ENCODE measurements around the gene PAX7.

Gene PAX7

DNA sequence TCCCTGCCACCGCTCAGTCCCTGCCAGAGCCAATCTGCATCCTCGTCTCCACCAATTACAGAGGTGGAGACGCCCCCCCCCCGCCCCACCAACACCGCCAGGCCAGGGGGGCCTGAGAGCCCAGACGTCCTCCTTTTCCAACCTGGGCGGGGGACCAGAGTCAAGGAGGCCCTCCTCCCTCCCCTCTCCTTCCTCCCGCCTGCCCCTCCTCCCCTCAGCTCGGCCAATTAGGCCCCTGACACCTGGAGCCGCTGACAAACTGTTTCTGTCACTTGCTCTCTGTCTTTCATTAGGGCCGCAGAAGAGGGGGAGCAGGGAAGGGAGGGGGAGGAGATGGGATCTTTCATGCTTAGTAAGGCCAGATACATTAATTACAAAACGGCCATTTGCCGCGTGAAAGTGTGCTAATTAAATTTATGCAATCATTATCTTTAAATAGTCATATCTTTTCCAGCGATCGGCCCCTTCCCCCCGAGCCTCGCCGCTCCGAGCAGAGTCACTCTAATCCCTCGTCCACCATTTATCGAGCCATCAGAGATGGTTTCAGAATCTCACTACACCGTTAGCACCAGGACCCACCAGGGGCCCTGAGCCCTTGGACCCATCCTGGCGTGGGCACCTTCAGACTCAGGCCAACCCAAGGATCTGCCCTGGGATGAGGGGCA is 94.7 kb downstream of the PAX7 start:
- H3K27ac ChIP-seq = no peak overlapping the region
- ChIA-PET POLR2A (ENCODE audit: low non-redundant PET) (no interaction called here), CTCF (no interaction called here)
- no peak for DNase-seq (ENCODE audit: low spot score)
- TF ChIP-seq, protein P1, sequence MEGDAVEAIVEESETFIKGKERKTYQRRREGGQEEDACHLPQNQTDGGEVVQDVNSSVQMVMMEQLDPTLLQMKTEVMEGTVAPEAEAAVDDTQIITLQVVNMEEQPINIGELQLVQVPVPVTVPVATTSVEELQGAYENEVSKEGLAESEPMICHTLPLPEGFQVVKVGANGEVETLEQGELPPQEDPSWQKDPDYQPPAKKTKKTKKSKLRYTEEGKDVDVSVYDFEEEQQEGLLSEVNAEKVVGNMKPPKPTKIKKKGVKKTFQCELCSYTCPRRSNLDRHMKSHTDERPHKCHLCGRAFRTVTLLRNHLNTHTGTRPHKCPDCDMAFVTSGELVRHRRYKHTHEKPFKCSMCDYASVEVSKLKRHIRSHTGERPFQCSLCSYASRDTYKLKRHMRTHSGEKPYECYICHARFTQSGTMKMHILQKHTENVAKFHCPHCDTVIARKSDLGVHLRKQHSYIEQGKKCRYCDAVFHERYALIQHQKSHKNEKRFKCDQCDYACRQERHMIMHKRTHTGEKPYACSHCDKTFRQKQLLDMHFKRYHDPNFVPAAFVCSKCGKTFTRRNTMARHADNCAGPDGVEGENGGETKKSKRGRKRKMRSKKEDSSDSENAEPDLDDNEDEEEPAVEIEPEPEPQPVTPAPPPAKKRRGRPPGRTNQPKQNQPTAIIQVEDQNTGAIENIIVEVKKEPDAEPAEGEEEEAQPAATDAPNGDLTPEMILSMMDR (conservative IDR thresholded peaks at IDR 0.05; ENCODE audit: low read depth) = no peak

DNA sequence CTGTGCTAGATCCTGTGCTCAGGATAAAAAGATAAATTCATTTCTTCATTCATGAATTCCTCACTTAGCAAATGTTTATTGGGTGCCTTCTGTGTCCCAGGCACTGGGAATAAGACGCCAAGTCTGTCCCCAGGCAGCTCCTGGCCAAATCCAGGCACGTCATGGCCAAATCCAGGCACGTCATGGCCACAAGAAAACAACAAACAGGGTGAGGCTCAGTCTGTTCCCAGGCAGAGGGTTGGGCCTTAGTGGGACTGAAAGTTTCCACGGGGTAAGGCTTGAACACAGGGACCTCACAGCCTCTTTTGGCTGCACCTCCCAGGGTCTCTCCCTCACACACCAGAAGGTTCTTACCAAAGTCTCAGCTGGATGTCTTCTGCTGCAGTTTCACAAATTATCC is 95.7 kb downstream of the PAX7 start:
- ChIA-PET POLR2A (ENCODE audit: low non-redundant PET) (no interaction called here), CTCF (no interaction called here)
- TF ChIP-seq, protein P1 (conservative IDR thresholded peaks at IDR 0.05; ENCODE audit: low read depth) = no peak
- no peak for DNase-seq (ENCODE audit: low spot score)
- no peak overlapping the region for H3K27ac ChIP-seq

DNA sequence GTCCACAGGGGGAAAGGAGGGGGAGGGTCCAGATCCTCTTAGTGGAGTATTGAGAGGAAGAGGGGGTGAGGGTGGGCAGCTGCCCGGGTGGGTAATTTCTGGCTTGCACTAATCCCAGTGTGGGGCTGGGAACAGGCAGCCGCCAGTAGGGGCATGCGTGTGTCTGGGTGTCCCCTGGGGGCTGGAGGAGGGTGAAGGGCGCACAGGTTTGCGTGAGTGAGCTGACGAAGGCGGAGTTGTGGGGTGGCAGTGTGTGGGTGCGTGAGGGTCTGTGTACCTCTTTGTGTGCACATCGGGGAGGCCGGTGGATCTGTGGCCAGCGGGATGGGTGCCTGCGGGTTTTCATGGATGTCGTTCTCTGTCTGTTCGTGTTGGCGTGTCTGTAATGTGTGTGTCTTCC is 97.3 kb downstream of the PAX7 start:
- TF ChIP-seq, protein P1 (conservative IDR thresholded peaks at IDR 0.05; ENCODE audit: low read depth) = no peak
- DNase-seq (ENCODE audit: low spot score) = no peak
- H3K27ac ChIP-seq = no peak overlapping the region
- ChIA-PET POLR2A (ENCODE audit: low non-redundant PET) (no interaction called here), CTCF (interaction anchor here (0.6 kb wide), 1 partner anchor 559 kb away, joined by 3 read pairs; no protein-coding TSS in a partner anchor)

- ChIA-PET CTCF (interaction anchor here (1.4 kb wide), 1 partner anchor 133 kb away, joined by 4 read pairs; no protein-coding TSS in a partner anchor), POLR2A (ENCODE audit: low non-redundant PET) (no interaction called here)
- TF ChIP-seq, protein P1 (conservative IDR thresholded peaks at IDR 0.05; ENCODE audit: low read depth) = no peak
- no peak overlapping the region for H3K27ac ChIP-seq
- DNase-seq (ENCODE audit: low spot score) = no peak
Observed at GRCh38 chr1:18730321-18730720, 99.7 kb downstream of the PAX7 start.

DNA sequence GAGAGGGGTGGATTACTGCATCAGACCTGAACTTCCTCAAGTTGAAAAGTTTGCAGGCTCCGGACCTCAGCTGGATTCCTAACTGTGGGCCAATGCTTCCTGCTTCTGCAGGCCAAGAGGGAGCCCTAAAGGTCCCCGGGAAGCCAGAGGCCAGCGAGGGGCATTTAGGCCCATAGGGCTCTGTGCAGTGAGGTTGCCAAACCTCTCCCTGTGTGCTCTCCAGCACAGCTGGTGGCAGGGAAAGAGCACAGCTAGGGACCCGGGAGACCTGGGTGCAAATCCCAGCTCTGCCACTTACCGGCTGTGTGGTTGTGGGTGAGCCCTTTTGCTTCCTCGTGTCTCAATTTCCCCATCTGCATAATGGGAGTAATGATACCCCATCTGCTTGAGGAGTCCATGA is 100.5 kb downstream of the PAX7 start:
- CTCF ChIA-PET = no interaction called here
- POLR2A ChIA-PET (ENCODE audit: low non-redundant PET) = no interaction called here

GRCh38 chr1:18731591-18732235 is 101.1 kb downstream of the PAX7 start:
- no peak overlapping the region for H3K27ac ChIP-seq
- TF ChIP-seq, protein P1 (conservative IDR thresholded peaks at IDR 0.05; ENCODE audit: low read depth) = no peak
- ChIA-PET CTCF (interaction anchor here (0.6 kb wide), 1 partner anchor 931 kb away, joined by 3 read pairs; no protein-coding TSS in a partner anchor), POLR2A (ENCODE audit: low non-redundant PET) (no interaction called here)
- no peak for DNase-seq (ENCODE audit: low spot score)

More for the DNA sequence above, 100.5 kb downstream of the PAX7 start:
- TF ChIP-seq, protein P1 (conservative IDR thresholded peaks at IDR 0.05; ENCODE audit: low read depth) = no peak
- no peak for DNase-seq (ENCODE audit: low spot score)
- no peak overlapping the region for H3K27ac ChIP-seq

Data from RWPE1 (cell line).